ENCODE data around the gene ZNG1F.
"Not testable (repeated sequence)": the region's sequence is repeated elsewhere in the genome, so short reads cannot be mapped to it uniquely, and the experiment has no call there.

DNA sequence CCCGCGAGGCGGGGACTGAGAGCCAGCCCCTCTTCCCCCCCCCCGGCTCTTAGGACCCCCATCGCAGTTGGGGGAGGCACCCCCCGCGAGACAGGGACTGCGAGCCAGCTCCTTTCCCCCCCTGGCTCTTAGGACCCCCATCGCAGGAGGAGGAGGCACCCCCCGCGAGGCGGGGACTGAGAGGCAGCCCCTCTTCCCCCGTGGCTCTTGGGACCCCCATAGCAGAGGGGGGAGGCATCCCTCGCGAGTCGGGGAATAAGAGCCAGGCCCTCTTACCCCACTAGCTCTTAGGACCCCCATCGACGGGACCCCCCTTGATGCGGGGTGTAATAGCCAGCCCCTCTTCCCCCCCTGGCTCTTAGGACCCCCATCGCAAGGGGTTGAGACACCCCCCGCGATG lies 80.3 kb downstream of the ZNG1F start:
- TF ChIP-seq, protein P1, sequence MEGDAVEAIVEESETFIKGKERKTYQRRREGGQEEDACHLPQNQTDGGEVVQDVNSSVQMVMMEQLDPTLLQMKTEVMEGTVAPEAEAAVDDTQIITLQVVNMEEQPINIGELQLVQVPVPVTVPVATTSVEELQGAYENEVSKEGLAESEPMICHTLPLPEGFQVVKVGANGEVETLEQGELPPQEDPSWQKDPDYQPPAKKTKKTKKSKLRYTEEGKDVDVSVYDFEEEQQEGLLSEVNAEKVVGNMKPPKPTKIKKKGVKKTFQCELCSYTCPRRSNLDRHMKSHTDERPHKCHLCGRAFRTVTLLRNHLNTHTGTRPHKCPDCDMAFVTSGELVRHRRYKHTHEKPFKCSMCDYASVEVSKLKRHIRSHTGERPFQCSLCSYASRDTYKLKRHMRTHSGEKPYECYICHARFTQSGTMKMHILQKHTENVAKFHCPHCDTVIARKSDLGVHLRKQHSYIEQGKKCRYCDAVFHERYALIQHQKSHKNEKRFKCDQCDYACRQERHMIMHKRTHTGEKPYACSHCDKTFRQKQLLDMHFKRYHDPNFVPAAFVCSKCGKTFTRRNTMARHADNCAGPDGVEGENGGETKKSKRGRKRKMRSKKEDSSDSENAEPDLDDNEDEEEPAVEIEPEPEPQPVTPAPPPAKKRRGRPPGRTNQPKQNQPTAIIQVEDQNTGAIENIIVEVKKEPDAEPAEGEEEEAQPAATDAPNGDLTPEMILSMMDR (IDR thresholded peaks at IDR 0.05; ENCODE audit: low read length) = not testable (repeated sequence)
- not testable (repeated sequence) for TF ChIP-seq EZH2 (IDR thresholded peaks at IDR 0.05; ENCODE audit: borderline replicate concordance, low read length)
